K562 (cell line): ENCODE results near the gene PPARGC1A. TPM values are rescaled to one million over a fixed set of nuclear protein-coding genes. Genes with fewer than 3 reads are reported as not detected.

Experiments used
- ATAC-seq: fragments of 200-7000 bp; cut with Tn5 transposase; 3 replicates; pipeline ENCODE4 v1.9.1; 2020; ENCODE audit warnings: moderate library complexity
- BruUV-seq: library from RNA; stranded (reverse); fragments of 400-500 nt; replicated peaks from 2 replicates; lab custom pipeline; 2021; lab: Mats Ljungman, UMichigan
- CTCF ChIA-PET: fragments of 300-600 bp; formaldehyde crosslinking; extraction: SDS; loops from one replicate; lab custom pipeline; 2021; ENCODE audit warnings: low intra/inter-chr PET ratio; lab: Yijun Ruan, JAX
- POLR2A ChIA-PET: fragments of 300-600, 350-650 bp; sonication (Branson Sonifier 250); formaldehyde crosslinking; extraction: SDS; loops from one replicate; lab custom pipeline; 2021; ENCODE audit warnings: antibody characterized with exemption, inconsistent platforms; lab: Yijun Ruan, JAX
- DNase-seq, 4 experiments: peaks; one replicate each; pipeline versions ENCODE4 v3.0.0 to v3.0.0-alpha.2; 2011 to 2018; ENCODE audit warnings: low spot score in 3 of 4, mixed read lengths in 3 of 4; ENCODE audit errors: extremely low read depth in 1 of 4
- FAIRE-seq: peaks from 2 replicates; lab custom pipeline; 2011; peaks lifted over from hg19 to GRCh38; lab: Jason Lieb, UNC
- H2AFZ ChIP-seq: 2 replicates; pipeline ENCODE4 v1.6.0; 2011; ENCODE audit warnings: low read depth, low read length, control low read depth, inconsistent platforms
- H3K27ac ChIP-seq: fragments of 200-600 bp; 3 replicates; pipeline ENCODE4 v1.8.0; 2011; ENCODE audit warnings: low read depth, mild to moderate bottlenecking, control low read depth, inconsistent platforms, low read length, moderate library complexity, mixed read lengths; ENCODE audit errors: extremely low read depth
- H3K27me3 ChIP-seq, 2 experiments: fragments of 300-600 bp in 1 of 2; 2 replicates in 1 of 2; 3 replicates in 1 of 2; pipeline versions ENCODE4 v1.6.0 to v1.8.0; 2011; ENCODE audit warnings: inconsistent platforms in 2 of 2, low read length in 2 of 2, mild to moderate bottlenecking in 1 of 2, mixed read lengths in 1 of 2, moderate library complexity in 1 of 2; ENCODE audit not compliant: control insufficient read depth in 2 of 2, insufficient read depth in 2 of 2
- H3K36me3 ChIP-seq: fragments of 300-600 bp; 3 replicates; pipeline ENCODE4 v1.8.0; 2011; ENCODE audit warnings: mild to moderate bottlenecking, low read length, inconsistent platforms; ENCODE audit not compliant: control insufficient read depth, insufficient read depth
- H3K4me1 ChIP-seq, 2 experiments: fragments of 200-600 bp in 1 of 2; replicated peaks in 1 of 2; 2 replicates in 1 of 2; 3 replicates in 1 of 2; pipeline versions ENCODE4 v1.5.1 to v1.8.0; 2011; ENCODE audit warnings: inconsistent platforms in 2 of 2, low read length in 2 of 2, mild to moderate bottlenecking in 1 of 2, mixed read lengths in 1 of 2, moderate library complexity in 1 of 2; ENCODE audit not compliant: control insufficient read depth in 2 of 2, insufficient read depth in 2 of 2
- H3K4me2 ChIP-seq: 2 replicates; pipeline ENCODE4 v1.6.1; 2011; ENCODE audit warnings: low read length, control low read depth, inconsistent platforms, mixed read lengths; ENCODE audit not compliant: insufficient read depth
- H3K4me3 ChIP-seq: fragments of 200-600 bp; sonication (generic), shearing (Covaris generic); 2 replicates; pipeline ENCODE4 v1.5.1; 2016; ENCODE audit warnings: control low read depth, inconsistent platforms
- H3K79me2 ChIP-seq: fragments of 200-600 bp; 3 replicates; pipeline ENCODE4 v1.8.0; 2011; ENCODE audit warnings: low read length, inconsistent platforms; ENCODE audit not compliant: control insufficient read depth, insufficient read depth
- H3K9ac ChIP-seq, 2 experiments: 2 replicates each; pipeline versions ENCODE4 v1.6.0 to v1.6.1; 2011; ENCODE audit warnings: low read depth in 2 of 2, low read length in 2 of 2, control low read depth in 1 of 2, inconsistent platforms in 1 of 2, mild to moderate bottlenecking in 1 of 2, mixed read lengths in 1 of 2; ENCODE audit not compliant: insufficient read depth in 1 of 2
- H3K9me1 ChIP-seq: one replicate; pipeline ENCODE4 v1.6.0; 2011; ENCODE audit warnings: inconsistent platforms, mild to moderate bottlenecking, low read length, moderate library complexity; ENCODE audit not compliant: control insufficient read depth, insufficient read depth
- H3K9me3 ChIP-seq: replicated peaks from 2 replicates; pipeline ENCODE4 v1.5.1; 2011; ENCODE audit warnings: low read depth, low read length, inconsistent platforms; ENCODE audit not compliant: control insufficient read depth, insufficient read depth
- H4K20me1 ChIP-seq: replicated peaks from 2 replicates; pipeline ENCODE4 v1.6.1; 2011; ENCODE audit warnings: low read length, inconsistent platforms, mixed read lengths; ENCODE audit not compliant: control insufficient read depth, insufficient read depth
- CBX8 ChIP-seq: fragments of 200-600 bp; sonication (generic); IDR thresholded peaks from 2 replicates; pipeline ENCODE4 v1.6.1; 2012; ENCODE audit warnings: borderline replicate concordance, mixed run types, low read depth, mild to moderate bottlenecking, moderate library complexity, mixed read lengths, low read length, control low read depth, inconsistent platforms; ENCODE audit not compliant: poor library complexity, severe bottlenecking; ENCODE audit errors: extremely low read depth
- HNRNPLL ChIP-seq: fragments of 200-400 bp; formaldehyde crosslinking; IDR thresholded peaks from 2 replicates; pipeline ENCODE4 v1.6.1; 2017; ENCODE audit warnings: low read length, low read depth, mild to moderate bottlenecking; ENCODE audit not compliant: poor library complexity, severe bottlenecking
- MCM3 ChIP-seq: fragments of 450-650 bp; IDR thresholded peaks from 2 replicates; pipeline ENCODE4 v1.6.1; 2016
- MYBL2 ChIP-seq, 2 experiments: fragments of 450-650 bp in 1 of 2; sonication (generic) in 1 of 2; formaldehyde crosslinking in 1 of 2; IDR thresholded peaks; 2 replicates each; pipeline versions ENCODE4 v1.6.1 to v1.8.1; 2017 to 2022; ENCODE audit warnings: borderline replicate concordance in 1 of 2, inconsistent platforms in 1 of 2, low read depth in 1 of 2, mild to moderate bottlenecking in 1 of 2, missing genetic modification reagents in 1 of 2, moderate library complexity in 1 of 2
- ZBTB33 ChIP-seq: sonication (generic); formaldehyde crosslinking; IDR thresholded peaks from 2 replicates; pipeline ENCODE4 v1.8.1; 2023; ENCODE audit warnings: mild to moderate bottlenecking, missing genetic modification reagents
- WGBS: fragments of 100-300 bp; shearing (Covaris generic); methylation state at CpG from one replicate; pipeline ENCODE4 v1.1.6; 2016; ENCODE audit warnings: low coverage, mixed read lengths; ENCODE audit not compliant: insufficient coverage; ENCODE audit errors: missing lambda C conversion rate; 5-methylcytosine and 5-hydroxymethylcytosine counted together
- in situ Hi-C: fragments of 300-500 bp; cut with MboI; formaldehyde crosslinking; loops from 4 replicates; pipeline ENCODE4 v1.15.0; 2018; ENCODE audit warnings: inconsistent platforms, mixed read lengths
- intact Hi-C: fragments of 100-400 bp; cut with micrococcal nuclease; formaldehyde crosslinking; loops from 2 replicates; pipeline ENCODE4 v1.14.2; 2022
- polyA plus RNA-seq, 8 experiments: library from polyadenylated mRNA; depleted of rRNA in 4 of 8; stranded (reverse) in 5 of 8; unstranded in 3 of 8; fragments of >200 nt; fragmentation: Nextera tagmentation in 2 of 8; fragmentation: Illumina TruSeq in 1 of 8; extraction: Ambion mirVana in 2 of 8; extraction: Trizol in 1 of 8; gene quantifications; 2 replicates each; pipeline versions ENCODE4 v1.2.1 to v1.2.3, GENCODE V29; 2011 to 2014; ENCODE audit warnings: inconsistent platforms in 1 of 8, missing spikeins in 1 of 8
- total RNA-seq, 7 experiments: library from RNA; depleted of rRNA in 6 of 7; stranded (reverse); fragments of >200 nt in 6 of 7; fragmentation: Illumina TruSeq in 2 of 7; extraction: Trizol in 2 of 7; gene quantifications; 2 replicates each; pipeline versions ENCODE4 v1.2.1 to v1.2.3, GENCODE V29; 2011 to 2021; ENCODE audit warnings: low replicate concordance in 1 of 7
- TF ChIP-seq, protein P1 (sequence below): fragments of 200-800 bp; sonication (Bioruptor generic); IDR thresholded peaks from 2 replicates; pipeline ENCODE4 v1.6.1; 2017; ENCODE audit warnings: missing genetic modification characterization, missing compliant biosample characterization

Gene PPARGC1A
- total and polyA plus RNA-seq, 9 of the 15 experiments (the other 6 are each of a cell fraction or from before 2014, with no cell fraction given), result 0.02 TPM; not detected in 8

- ChIA-PET CTCF (no interaction called here), POLR2A (no interaction called here)
- DNase-seq (no peak), FAIRE-seq (no peak), ATAC-seq (no peak)
- no peaks in the 10 kb centered on the region for H3K9me3 ChIP-seq
- intact Hi-C loops (no loop called here), in situ Hi-C loops (no loop called here)
- H3K4me2 ChIP-seq, result no peak overlapping the region
- no TSS peak for BruUV-seq
- H3K27me3 ChIP-seq, result no peaks in the 10 kb centered on the region
- no peak overlapping the region for H3K9ac ChIP-seq
- no peaks in the 10 kb centered on the region for H4K20me1 ChIP-seq
- H2AFZ ChIP-seq, result no peak overlapping the region
- H3K4me3 ChIP-seq, result no peak overlapping the region
- H3K4me1 ChIP-seq, result no peaks in the 10 kb centered on the region
- no peaks in the 10 kb centered on the region for H3K79me2 ChIP-seq
- no peak overlapping the region for H3K27ac ChIP-seq
- H3K9me1 ChIP-seq, result no peaks in the 10 kb centered on the region
- WGBS, result 1% methylated on average over 7 of the region's 7 CpGs
- TF ChIP-seq HNRNPLL (no peak), ZBTB33 (no peak), MCM3 (no peak), MYBL2 (IDR thresholded peaks at IDR 0.05; ENCODE audit: low read depth) (no peak), MYBL2 (CRISPR knock-in tag; IDR thresholded peaks at IDR 0.05; ENCODE audit: borderline replicate concordance) (no peak), CBX8 (no peak)
- TF ChIP-seq, protein P1, sequence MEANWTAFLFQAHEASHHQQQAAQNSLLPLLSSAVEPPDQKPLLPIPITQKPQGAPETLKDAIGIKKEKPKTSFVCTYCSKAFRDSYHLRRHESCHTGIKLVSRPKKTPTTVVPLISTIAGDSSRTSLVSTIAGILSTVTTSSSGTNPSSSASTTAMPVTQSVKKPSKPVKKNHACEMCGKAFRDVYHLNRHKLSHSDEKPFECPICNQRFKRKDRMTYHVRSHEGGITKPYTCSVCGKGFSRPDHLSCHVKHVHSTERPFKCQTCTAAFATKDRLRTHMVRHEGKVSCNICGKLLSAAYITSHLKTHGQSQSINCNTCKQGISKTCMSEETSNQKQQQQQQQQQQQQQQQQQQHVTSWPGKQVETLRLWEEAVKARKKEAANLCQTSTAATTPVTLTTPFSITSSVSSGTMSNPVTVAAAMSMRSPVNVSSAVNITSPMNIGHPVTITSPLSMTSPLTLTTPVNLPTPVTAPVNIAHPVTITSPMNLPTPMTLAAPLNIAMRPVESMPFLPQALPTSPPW, result no peak
- H3K36me3 ChIP-seq, result no peaks in the 10 kb centered on the region
Measured at GRCh38 chr4:23818097-23818885, 71.6 kb downstream of the PPARGC1A start.
